H1 (cell line): Measurements from ENCODE around the gene OVOL3. TPM values are rescaled to one million over a fixed set of nuclear protein-coding genes. Genes with fewer than 3 reads are reported as not detected.

Experiments
- BCL11A ChIP-seq, 2 experiments: IDR thresholded peaks; one replicate each; pipeline ENCODE4 v1.6.1; 2011; ENCODE audit warnings: low read depth in 2 of 2, low read length in 2 of 2, mild to moderate bottlenecking in 2 of 2
- CHD1 ChIP-seq: IDR thresholded peaks from 2 replicates; pipeline ENCODE4 v1.6.1; 2012; ENCODE audit warnings: low read depth, low read length, improper control_type of control experiment
- CREB1 ChIP-seq: IDR thresholded peaks from 2 replicates; pipeline ENCODE4 v1.6.1; 2012; ENCODE audit warnings: inconsistent platforms
- EZH2 ChIP-seq: fragments of 200-600 bp; sonication (generic); IDR thresholded peaks from 2 replicates; pipeline ENCODE4 v1.7.1; 2012; ENCODE audit warnings: low read depth, mild to moderate bottlenecking, moderate library complexity, low read length, inconsistent platforms; ENCODE audit not compliant: severe bottlenecking
- GABPA ChIP-seq: IDR thresholded peaks from 2 replicates; pipeline ENCODE4 v1.6.1; 2011; ENCODE audit warnings: mild to moderate bottlenecking, low read length, moderate library complexity, borderline replicate concordance; ENCODE audit not compliant: insufficient read depth
- GTF2F1 ChIP-seq: IDR thresholded peaks from 2 replicates; pipeline ENCODE4 v1.6.1; 2012; ENCODE audit warnings: low read depth, low read length, improper control_type of control experiment, borderline replicate concordance
- JUN ChIP-seq: IDR thresholded peaks from 2 replicates; pipeline ENCODE4 v1.6.1; 2011; ENCODE audit warnings: low read depth, mild to moderate bottlenecking, improper control_type of control experiment, low read length
- JUND ChIP-seq: IDR thresholded peaks from 2 replicates; pipeline ENCODE4 v1.6.1; 2011; ENCODE audit warnings: mild to moderate bottlenecking, improper control_type of control experiment, low read length
- KDM5A ChIP-seq: fragments of 200-600 bp; IDR thresholded peaks from 2 replicates; pipeline ENCODE4 v1.7.1; 2012; ENCODE audit warnings: mild to moderate bottlenecking, low read length, inconsistent platforms, mixed read lengths
- NANOG ChIP-seq: IDR thresholded peaks from 2 replicates; pipeline ENCODE4 v1.6.1; 2011; ENCODE audit warnings: low read length, low read depth, mild to moderate bottlenecking, inconsistent platforms; ENCODE audit not compliant: insufficient read depth, poor library complexity, severe bottlenecking
- NRF1 ChIP-seq: IDR thresholded peaks from 2 replicates; pipeline ENCODE4 v1.6.1; 2011; ENCODE audit warnings: mild to moderate bottlenecking, low read depth, low read length, improper control_type of control experiment
- RFX5 ChIP-seq: IDR thresholded peaks from 2 replicates; pipeline ENCODE4 v1.6.1; 2011; ENCODE audit warnings: low read depth, low read length, improper control_type of control experiment, borderline replicate concordance
- SIN3A ChIP-seq, 2 experiments: IDR thresholded peaks in 1 of 2; conservative IDR thresholded peaks in 1 of 2; 2 replicates each; pipeline ENCODE4 v1.6.1; 2011 to 2012; ENCODE audit warnings: low read length in 2 of 2, improper control_type of control experiment in 1 of 2, low read depth in 1 of 2, mild to moderate bottlenecking in 1 of 2
- SP2 ChIP-seq: IDR thresholded peaks from 2 replicates; pipeline ENCODE4 v1.6.1; 2012; ENCODE audit warnings: mild to moderate bottlenecking, low read length, inconsistent platforms
- SRF ChIP-seq: IDR thresholded peaks from 2 replicates; pipeline ENCODE4 v1.6.1; 2011; ENCODE audit warnings: mild to moderate bottlenecking, low read depth, low read length, moderate library complexity
- SUZ12 ChIP-seq: fragments of 200-600 bp; sonication (generic); IDR thresholded peaks from 2 replicates; pipeline ENCODE4 v1.6.1; 2012; ENCODE audit warnings: mild to moderate bottlenecking, inconsistent platforms, low read length, moderate library complexity, mixed read lengths
- TAF7 ChIP-seq: optimal IDR thresholded peaks from 2 replicates; pipeline ENCODE3; 2011; ENCODE audit warnings: low read depth, mild to moderate bottlenecking, inconsistent platforms, low read length, moderate library complexity, borderline replicate concordance
- TEAD4 ChIP-seq: IDR thresholded peaks from 2 replicates; pipeline ENCODE4 v1.6.1; 2012; ENCODE audit warnings: low read depth, low read length, inconsistent platforms, mixed read lengths
- YY1 ChIP-seq: IDR thresholded peaks from 2 replicates; pipeline ENCODE4 v1.6.1; 2011; ENCODE audit warnings: low read depth, mild to moderate bottlenecking, low read length
- ZNF274 ChIP-seq: IDR thresholded peaks from 2 replicates; pipeline ENCODE4 v1.7.0; 2012; ENCODE audit warnings: low read length, borderline replicate concordance; ENCODE audit errors: extremely low read depth
- polyA plus RNA-seq, 7 experiments: library from polyadenylated mRNA; depleted of rRNA in 3 of 7; stranded (reverse) in 5 of 7; unstranded in 2 of 7; fragments of >200 nt in 5 of 7; fragments of 200-250 nt in 2 of 7; gene quantifications; 1 replicate in 5 of 7; 2 replicates in 1 of 7; 4 replicates in 1 of 7; pipeline versions ENCODE4 v1.2.1 to v1.2.3, GENCODE V29; 2011 to 2013; ENCODE audit warnings: missing spikeins in 2 of 7, mixed read lengths in 2 of 7
- total RNA-seq: library from RNA; stranded (reverse); fragmentation: NEBNext Ultra II Directional; extraction: Animal tissue kit (Norgen Biotek cat#: 25700); gene quantifications from 2 replicates; pipeline ENCODE4 v1.2.1, GENCODE V29; 2021
- TF ChIP-seq, protein P1 (sequence below): IDR thresholded peaks from 2 replicates; pipeline ENCODE4 v1.6.1; 2011; ENCODE audit warnings: low read depth, mild to moderate bottlenecking, low read length; ENCODE audit not compliant: insufficient read depth
- TF ChIP-seq, protein P2 (sequence below): IDR thresholded peaks from 2 replicates; pipeline ENCODE4 v1.6.1; 2012; ENCODE audit warnings: low read length, inconsistent platforms

The OVOL3 gene
- total and polyA plus RNA-seq, 2 of the 8 experiments (the other 6 are each of a cell fraction or from before 2014, with no cell fraction given), result 0.45 TPM; not detected in 1

DNA sequence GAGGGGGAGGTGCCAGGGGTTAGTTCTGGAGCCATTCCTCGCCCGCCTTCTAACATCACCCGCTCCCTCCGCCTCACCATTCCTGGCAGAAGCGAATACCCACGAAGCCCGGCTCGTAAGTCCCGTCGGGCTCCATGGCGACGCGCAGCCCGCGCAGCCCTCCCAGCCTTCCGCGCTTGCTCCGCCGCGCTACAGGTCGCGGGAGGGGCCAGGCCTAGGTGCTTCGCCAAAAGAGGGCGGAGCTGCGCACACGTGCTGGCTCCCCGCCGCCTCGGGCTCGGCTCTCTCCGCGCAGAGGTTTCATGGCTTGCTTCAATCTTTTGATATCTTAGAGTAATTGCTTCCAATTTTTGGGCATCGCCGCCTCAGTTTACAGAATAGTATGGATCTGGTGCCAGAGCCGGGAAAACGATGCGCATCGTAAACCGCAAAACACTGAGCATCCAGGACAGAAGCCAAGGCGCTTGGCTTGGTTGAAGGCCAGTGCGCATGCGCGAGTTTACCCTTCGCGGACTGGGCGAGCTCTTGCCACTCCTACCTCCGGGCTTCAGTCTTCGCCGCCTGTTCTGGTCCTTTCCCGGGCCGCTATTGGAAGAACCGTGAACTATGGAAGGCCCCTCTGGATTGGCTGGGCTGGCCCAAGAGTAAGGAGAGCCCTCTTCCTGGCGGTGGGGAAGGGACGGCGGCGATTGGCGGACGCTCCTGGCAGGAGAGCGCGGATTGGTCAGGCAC is 3.9 kb downstream of the OVOL3 start, which contains the start of gene POLR2I (continued):
- TF ChIP-seq EZH2 (no peak), RFX5 (no peak), KDM5A (no peak), CHD1 (no peak), TAF7 (peak; percentile 64), NRF1 (peak; percentile 97), ZNF274 (no peak), SUZ12 (no peak), SIN3A (conservative IDR thresholded peaks at IDR 0.05 in 1 of 2, IDR thresholded peaks at IDR 0.05 in 1 of 2; ENCODE audit: low read depth in 1 of 2, low read length in 2 of 2) (peak; percentile 69 to 74; a peak in 1 of 4 replicates), CREB1 (peak; percentile 65; the same call in 1 of the 2 replicates), TEAD4 (no peak), JUND (no peak), SRF (no peak), YY1 (peak; percentile 69; the same call in 1 of the 2 replicates), GTF2F1 (0 out of 2 replicates have a peak, but pooled peaks have one; percentile 64), JUN (no peak), BCL11A (IDR thresholded peaks at IDR 0.05; ENCODE audit: low read depth in 2 of 2, low read length in 2 of 2) (no peak), NANOG (no peak), GABPA (no peak), SP2 (peak; percentile 15; the same call in 1 of the 2 replicates)
- TF ChIP-seq, protein P1, sequence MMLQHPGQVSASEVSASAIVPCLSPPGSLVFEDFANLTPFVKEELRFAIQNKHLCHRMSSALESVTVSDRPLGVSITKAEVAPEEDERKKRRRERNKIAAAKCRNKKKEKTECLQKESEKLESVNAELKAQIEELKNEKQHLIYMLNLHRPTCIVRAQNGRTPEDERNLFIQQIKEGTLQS, result no peak
- TF ChIP-seq, protein P2, sequence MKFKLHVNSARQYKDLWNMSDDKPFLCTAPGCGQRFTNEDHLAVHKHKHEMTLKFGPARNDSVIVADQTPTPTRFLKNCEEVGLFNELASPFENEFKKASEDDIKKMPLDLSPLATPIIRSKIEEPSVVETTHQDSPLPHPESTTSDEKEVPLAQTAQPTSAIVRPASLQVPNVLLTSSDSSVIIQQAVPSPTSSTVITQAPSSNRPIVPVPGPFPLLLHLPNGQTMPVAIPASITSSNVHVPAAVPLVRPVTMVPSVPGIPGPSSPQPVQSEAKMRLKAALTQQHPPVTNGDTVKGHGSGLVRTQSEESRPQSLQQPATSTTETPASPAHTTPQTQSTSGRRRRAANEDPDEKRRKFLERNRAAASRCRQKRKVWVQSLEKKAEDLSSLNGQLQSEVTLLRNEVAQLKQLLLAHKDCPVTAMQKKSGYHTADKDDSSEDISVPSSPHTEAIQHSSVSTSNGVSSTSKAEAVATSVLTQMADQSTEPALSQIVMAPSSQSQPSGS, result no peak
